ENCODE results near the gene MUSK. TPM values are rescaled to one million over a fixed set of nuclear protein-coding genes. Genes with fewer than 3 reads are reported as not detected.

The MUSK gene
- 0.15 and 0.17 TPM in 2 replicates for total RNA-seq

DNA sequence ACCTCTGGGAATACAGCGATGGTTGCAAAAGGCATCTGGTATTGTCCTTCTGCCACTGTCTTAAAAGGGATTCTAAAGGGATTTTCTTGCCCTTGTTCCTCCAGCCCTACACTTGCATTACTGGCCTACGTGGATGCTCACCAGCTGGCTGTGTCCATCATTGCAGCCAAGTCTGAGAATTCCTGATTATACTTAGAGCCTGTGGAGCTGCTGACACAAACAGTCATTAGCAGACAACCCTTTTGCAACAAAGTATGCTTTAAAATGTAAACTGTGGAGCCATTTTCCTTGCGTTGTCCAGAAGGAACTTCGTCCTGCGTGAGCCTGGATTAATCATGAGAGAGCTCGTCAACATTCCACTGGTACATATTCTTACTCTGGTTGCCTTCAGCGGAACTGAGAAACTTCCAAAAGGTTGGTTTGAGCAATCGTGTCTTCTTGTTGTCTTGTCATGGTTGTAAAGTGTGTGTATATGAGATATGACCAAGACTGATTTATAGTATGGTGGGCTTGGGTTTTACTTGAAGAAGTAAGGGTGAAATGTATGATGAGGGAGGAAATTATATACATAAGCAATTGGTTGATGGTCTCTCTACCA lies at the start of gene MUSK:
TSS of gene MUSK (plus strand) at position 222 of the 598 bp plus-strand sequence. CDS start at position 336, 114 bp downstream.

Other genes starting within 250 kb of the MUSK start
- gene SVEP1, start 89.0 kb upstream of the MUSK start, total RNA-seq: 5.5 and 6.2 TPM in 2 replicates